ENCODE measurements around the gene E2F4. TPM values are rescaled to one million over a fixed set of nuclear protein-coding genes. Genes with fewer than 3 reads are reported as not detected.

Gene E2F4
- total RNA-seq, 2 donors from 2014 or later: 53.8 to 70.3 TPM

DNA sequence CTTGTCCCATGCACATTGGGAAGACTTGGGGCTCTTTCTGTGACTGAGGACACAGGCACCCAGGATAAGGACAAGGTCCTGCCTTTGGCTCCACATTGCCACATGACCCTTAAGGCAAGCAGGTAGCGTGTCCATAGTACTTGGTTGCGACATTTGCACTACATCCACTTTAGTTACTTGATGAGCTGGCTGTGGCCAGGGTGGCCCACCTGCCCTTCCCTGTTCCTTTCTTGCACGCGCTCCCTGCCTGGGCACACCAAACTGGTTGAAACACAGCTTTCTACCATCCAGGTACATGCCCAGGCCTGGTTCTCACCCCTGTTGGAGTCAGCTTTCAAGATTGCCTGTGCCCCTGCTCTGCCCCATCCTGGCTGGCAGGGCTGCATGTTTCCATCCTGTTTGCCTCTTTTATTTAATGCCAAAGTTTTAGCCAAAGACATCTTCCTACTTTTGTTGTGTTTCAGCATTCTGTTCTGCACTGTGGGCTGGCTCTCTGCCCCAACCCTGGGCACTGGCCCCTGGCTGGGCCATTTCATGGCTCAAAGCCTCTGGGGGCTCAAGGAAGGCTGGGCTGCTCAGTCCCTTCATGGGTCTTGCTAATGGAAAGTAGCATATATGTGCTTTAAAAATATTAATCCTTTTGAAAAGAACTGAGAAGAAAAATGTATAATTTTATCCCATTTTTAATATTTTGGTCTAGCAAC, 44.4 kb upstream of the E2F4 start:
- DNase-seq (ENCODE audit: low spot score): no peak
- H3K4me3 ChIP-seq: no peak overlapping the region
- H3K36me3 ChIP-seq: peaks cover 51% of the 10 kb centered on the region

GRCh38 chr16:67148221-67148620, 43.7 kb upstream of the E2F4 start:
- Histone ChIP-seq H3K4me3 (no peak overlapping the region), H3K4me1 (peaks cover 0 to 18% of the 10 kb centered on the region in 2 donors), H3K27me3 (no peaks in the 10 kb centered on the region), H3K27ac (no peak overlapping the region), H3K9me3 (no peaks in the 10 kb centered on the region), H3K36me3 (peaks cover 45% of the 10 kb centered on the region)
- DNase-seq (ENCODE audit: low spot score): no peak
- TF ChIP-seq, protein P1, sequence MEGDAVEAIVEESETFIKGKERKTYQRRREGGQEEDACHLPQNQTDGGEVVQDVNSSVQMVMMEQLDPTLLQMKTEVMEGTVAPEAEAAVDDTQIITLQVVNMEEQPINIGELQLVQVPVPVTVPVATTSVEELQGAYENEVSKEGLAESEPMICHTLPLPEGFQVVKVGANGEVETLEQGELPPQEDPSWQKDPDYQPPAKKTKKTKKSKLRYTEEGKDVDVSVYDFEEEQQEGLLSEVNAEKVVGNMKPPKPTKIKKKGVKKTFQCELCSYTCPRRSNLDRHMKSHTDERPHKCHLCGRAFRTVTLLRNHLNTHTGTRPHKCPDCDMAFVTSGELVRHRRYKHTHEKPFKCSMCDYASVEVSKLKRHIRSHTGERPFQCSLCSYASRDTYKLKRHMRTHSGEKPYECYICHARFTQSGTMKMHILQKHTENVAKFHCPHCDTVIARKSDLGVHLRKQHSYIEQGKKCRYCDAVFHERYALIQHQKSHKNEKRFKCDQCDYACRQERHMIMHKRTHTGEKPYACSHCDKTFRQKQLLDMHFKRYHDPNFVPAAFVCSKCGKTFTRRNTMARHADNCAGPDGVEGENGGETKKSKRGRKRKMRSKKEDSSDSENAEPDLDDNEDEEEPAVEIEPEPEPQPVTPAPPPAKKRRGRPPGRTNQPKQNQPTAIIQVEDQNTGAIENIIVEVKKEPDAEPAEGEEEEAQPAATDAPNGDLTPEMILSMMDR (IDR thresholded peaks at IDR 0.05): no peak

More for the DNA sequence above, 44.4 kb upstream of the E2F4 start:
- TF ChIP-seq, protein P1 (IDR thresholded peaks at IDR 0.05): no peak
- no peaks in the 10 kb centered on the region for H3K27me3 ChIP-seq
- peaks cover 0 to 18% of the 10 kb centered on the region in 2 donors for H3K4me1 ChIP-seq
- H3K9me3 ChIP-seq: no peaks in the 10 kb centered on the region
- no peak overlapping the region for H3K27ac ChIP-seq

GRCh38 chr16:67148656-67149275, 43.2 kb upstream of the E2F4 start:
- H3K27ac ChIP-seq: no peak overlapping the region
- H3K36me3 ChIP-seq: peaks cover 40% of the 10 kb centered on the region
- no peaks in the 10 kb centered on the region for H3K27me3 ChIP-seq
- peaks cover 0 to 18% of the 10 kb centered on the region in 2 donors for H3K4me1 ChIP-seq
- no peaks in the 10 kb centered on the region for H3K9me3 ChIP-seq
- TF ChIP-seq, protein P1 (IDR thresholded peaks at IDR 0.05): no peak
- no peak overlapping the region for H3K4me3 ChIP-seq
- no peak for DNase-seq (ENCODE audit: low spot score)

DNA sequence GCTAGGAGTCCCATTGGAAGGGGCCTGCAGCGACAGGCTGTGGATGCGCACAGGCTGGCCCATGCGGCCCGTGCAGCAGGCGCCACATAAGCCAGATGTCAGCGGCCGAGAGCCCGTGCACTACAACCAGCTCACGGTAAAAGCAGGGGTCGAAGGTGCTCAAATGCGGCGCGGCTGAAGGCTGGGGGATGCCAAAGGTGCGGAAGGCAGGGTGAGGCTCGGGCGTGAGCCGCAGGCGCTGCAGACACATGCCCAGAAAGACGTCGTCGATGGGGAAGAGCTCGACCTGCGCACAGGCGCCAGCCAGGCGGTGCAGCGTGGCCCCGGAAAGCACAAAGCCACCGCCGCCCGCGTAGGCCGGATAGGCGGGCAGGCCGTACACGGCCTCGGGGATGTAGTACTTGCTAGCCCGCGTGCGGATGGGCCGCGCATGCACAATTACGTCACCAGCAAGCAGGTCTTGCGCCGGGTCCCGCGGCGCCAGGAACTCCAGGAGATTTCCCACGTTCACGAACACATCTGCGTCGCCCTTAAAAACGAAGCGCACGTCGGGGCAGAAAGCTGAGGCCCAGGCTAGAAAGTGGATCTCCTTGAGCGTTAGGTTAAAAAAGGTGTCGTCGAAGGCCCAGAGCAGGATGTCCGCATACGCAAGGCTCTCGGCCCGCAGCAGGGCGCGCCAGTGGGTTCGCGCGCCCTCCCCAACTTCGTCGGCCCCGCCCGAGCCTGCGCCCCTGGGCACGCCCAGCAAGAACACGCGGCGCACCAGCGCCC, 42.5 kb upstream of the E2F4 start:
- Histone ChIP-seq H3K36me3 (peaks cover 33% of the 10 kb centered on the region), H3K27ac (peak overlapping the region; percentile 86 to 93), H3K27me3 (no peaks in the 10 kb centered on the region), H3K9me3 (no peaks in the 10 kb centered on the region), H3K4me3 (no peak overlapping the region), H3K4me1 (peaks cover 0 to 18% of the 10 kb centered on the region in 2 donors)
- DNase-seq (ENCODE audit: low spot score): no peak
- TF ChIP-seq, protein P1 (IDR thresholded peaks at IDR 0.05): no peak

GRCh38 chr16:67150047-67150832, 41.7 kb upstream of the E2F4 start:
- Histone ChIP-seq H3K4me1 (peaks cover 0 to 26% of the 10 kb centered on the region in 2 donors), H3K4me3 (peak overlapping the region; percentile 62 to 71), H3K27ac (peak overlapping the region; percentile 86 to 93), H3K9me3 (no peaks in the 10 kb centered on the region), H3K27me3 (no peaks in the 10 kb centered on the region), H3K36me3 (peaks cover 25% of the 10 kb centered on the region)
- TF ChIP-seq, protein P1 (IDR thresholded peaks at IDR 0.05): no peak
- no peak for DNase-seq (ENCODE audit: low spot score)
